Neuron (in vitro differentiated cells): Measurements from ENCODE around the gene LAMC1.

Experiments
- H2AFZ ChIP-seq: one replicate; pipeline ENCODE4 v1.6.1; 2013; ENCODE audit warnings: low read depth, mild to moderate bottlenecking, inconsistent platforms, low read length, moderate library complexity
- H3K27me3 ChIP-seq: one replicate; pipeline ENCODE4 v1.6.1; 2013; ENCODE audit warnings: low read length; ENCODE audit not compliant: insufficient read depth
- H3K36me3 ChIP-seq: one replicate; pipeline ENCODE4 v1.6.1; 2013; ENCODE audit warnings: low read length; ENCODE audit not compliant: insufficient read depth
- H3K4me1 ChIP-seq: one replicate; pipeline ENCODE4 v1.6.1; 2013; ENCODE audit warnings: low read length; ENCODE audit not compliant: insufficient read depth
- H3K4me3 ChIP-seq: 2 replicates; pipeline ENCODE4 v1.5.1; 2013; ENCODE audit warnings: mild to moderate bottlenecking, low read length, moderate library complexity
- H3K9me3 ChIP-seq: one replicate; pipeline ENCODE4 v1.6.1; 2013; ENCODE audit warnings: low read length

The LAMC1 gene

GRCh38 chr1:183038913-183039312 is 15.7 kb downstream of the LAMC1 start:
- peaks cover 35% of the 10 kb centered on the region for H3K4me1 ChIP-seq
- H3K27me3 ChIP-seq: no peaks in the 10 kb centered on the region
- no peaks in the 10 kb centered on the region for H3K36me3 ChIP-seq
- H2AFZ ChIP-seq: no peak overlapping the region
- H3K4me3 ChIP-seq: no peak overlapping the region
- H3K9me3 ChIP-seq: no peaks in the 10 kb centered on the region

GRCh38 chr1:183039330-183039729 is 16.1 kb downstream of the LAMC1 start:
- H3K9me3 ChIP-seq: no peaks in the 10 kb centered on the region
- peaks cover 35% of the 10 kb centered on the region for H3K4me1 ChIP-seq
- no peak overlapping the region for H3K4me3 ChIP-seq

GRCh38 chr1:183039985-183040447 is 16.8 kb downstream of the LAMC1 start:
- Histone ChIP-seq H3K4me1 (peaks cover 35% of the 10 kb centered on the region), H3K36me3 (no peaks in the 10 kb centered on the region), H3K4me3 (no peak overlapping the region), H2AFZ (no peak overlapping the region), H3K27me3 (no peaks in the 10 kb centered on the region), H3K9me3 (no peaks in the 10 kb centered on the region)

More at GRCh38 chr1:183039330-183039729, 16.1 kb downstream of the LAMC1 start:
- Histone ChIP-seq H3K27me3 (no peaks in the 10 kb centered on the region), H2AFZ (no peak overlapping the region), H3K36me3 (no peaks in the 10 kb centered on the region)

- Histone ChIP-seq H3K27me3 (no peaks in the 10 kb centered on the region), H2AFZ (no peak overlapping the region), H3K4me3 (no peak overlapping the region), H3K9me3 (no peaks in the 10 kb centered on the region), H3K36me3 (no peaks in the 10 kb centered on the region), H3K4me1 (peaks cover 35% of the 10 kb centered on the region)
Observed at GRCh38 chr1:183040547-183040971, 17.3 kb downstream of the LAMC1 start.

- Histone ChIP-seq H2AFZ (no peak overlapping the region), H3K27me3 (no peaks in the 10 kb centered on the region), H3K9me3 (no peaks in the 10 kb centered on the region), H3K4me1 (peaks cover 30% of the 10 kb centered on the region), H3K36me3 (no peaks in the 10 kb centered on the region), H3K4me3 (no peak overlapping the region)
Observed at GRCh38 chr1:183043254-183043653, 20.0 kb downstream of the LAMC1 start.

- Histone ChIP-seq H3K4me1 (peaks cover 26% of the 10 kb centered on the region), H3K36me3 (no peaks in the 10 kb centered on the region), H3K4me3 (no peak overlapping the region), H2AFZ (no peak overlapping the region), H3K9me3 (no peaks in the 10 kb centered on the region), H3K27me3 (no peaks in the 10 kb centered on the region)
Observed at GRCh38 chr1:183043872-183044854, 20.9 kb downstream of the LAMC1 start.

GRCh38 chr1:183044893-183045649 is 21.9 kb downstream of the LAMC1 start:
- Histone ChIP-seq H3K9me3 (no peaks in the 10 kb centered on the region), H2AFZ (no peak overlapping the region), H3K36me3 (no peaks in the 10 kb centered on the region), H3K27me3 (no peaks in the 10 kb centered on the region), H3K4me1 (peaks cover 17% of the 10 kb centered on the region), H3K4me3 (no peak overlapping the region)

- Histone ChIP-seq H3K4me1 (no peaks in the 10 kb centered on the region), H2AFZ (no peak overlapping the region), H3K4me3 (no peak overlapping the region), H3K36me3 (no peaks in the 10 kb centered on the region), H3K9me3 (no peaks in the 10 kb centered on the region), H3K27me3 (no peaks in the 10 kb centered on the region)
Observed at GRCh38 chr1:183048087-183049085, 25.2 kb downstream of the LAMC1 start.

GRCh38 chr1:183051546-183051945 is 28.3 kb downstream of the LAMC1 start:
- no peaks in the 10 kb centered on the region for H3K4me1 ChIP-seq
- no peak overlapping the region for H2AFZ ChIP-seq

GRCh38 chr1:183052861-183053260 is 29.6 kb downstream of the LAMC1 start:
- Histone ChIP-seq H3K27me3 (no peaks in the 10 kb centered on the region), H3K9me3 (peaks cover 4% of the 10 kb centered on the region), H2AFZ (no peak overlapping the region), H3K36me3 (no peaks in the 10 kb centered on the region), H3K4me1 (no peaks in the 10 kb centered on the region), H3K4me3 (no peak overlapping the region)

More at GRCh38 chr1:183051546-183051945, 28.3 kb downstream of the LAMC1 start:
- H3K4me3 ChIP-seq: no peak overlapping the region
- H3K9me3 ChIP-seq: peaks cover 4% of the 10 kb centered on the region
- H3K27me3 ChIP-seq: no peaks in the 10 kb centered on the region
- H3K36me3 ChIP-seq: no peaks in the 10 kb centered on the region

- H3K4me1 ChIP-seq: peaks cover 14% of the 10 kb centered on the region
- H2AFZ ChIP-seq: no peak overlapping the region
- H3K4me3 ChIP-seq: no peak overlapping the region
- H3K27me3 ChIP-seq: no peaks in the 10 kb centered on the region
- no peaks in the 10 kb centered on the region for H3K36me3 ChIP-seq
- H3K9me3 ChIP-seq: peaks cover 2% of the 10 kb centered on the region
Observed at GRCh38 chr1:183058851-183059502, 35.8 kb downstream of the LAMC1 start.

- Histone ChIP-seq H3K4me1 (peaks cover 14% of the 10 kb centered on the region), H3K9me3 (no peaks in the 10 kb centered on the region), H3K27me3 (no peaks in the 10 kb centered on the region), H2AFZ (no peak overlapping the region), H3K4me3 (no peak overlapping the region), H3K36me3 (no peaks in the 10 kb centered on the region)
Observed at GRCh38 chr1:183061194-183061593, 38.0 kb downstream of the LAMC1 start.
